Vagina (tissue), 2 donors: ENCODE results near the gene BATF. TPM values are rescaled to one million over a fixed set of nuclear protein-coding genes. Genes with fewer than 3 reads are reported as not detected.
A peak's percentile ranks its signal among the peaks of the same experiment; 100 is the strongest.

Source experiments
- DNase-seq, 2 donors: peaks; one replicate each; pipeline ENCODE4 v3.0.0-alpha.2; 2017; ENCODE audit errors: extremely low spot score in 2 of 2
- H3K27ac ChIP-seq: fragments of 200-600 bp; sonication (generic); one replicate; pipeline ENCODE4 v1.5.1; 2019
- H3K27me3 ChIP-seq: fragments of 200-600 bp; sonication (generic); one replicate; pipeline ENCODE4 v1.5.1; 2019
- H3K36me3 ChIP-seq, 2 donors: fragments of 200-600 bp; sonication (generic); one replicate each; pipeline ENCODE4 v1.5.1; 2017 to 2019
- H3K4me1 ChIP-seq: fragments of 200-600 bp; sonication (generic); one replicate; pipeline ENCODE4 v1.5.1; 2019
- H3K4me3 ChIP-seq, 2 donors: fragments of 200-600 bp; sonication (generic); 1 replicate in 1 of 2; 2 replicates in 1 of 2; pipeline ENCODE4 v1.5.1; 2016 to 2019
- H3K9me3 ChIP-seq: fragments of 200-600 bp; sonication (generic); one replicate; pipeline ENCODE4 v1.5.1; 2019
- CTCF ChIP-seq, 3 experiments: fragments of 450-650 bp in 2 of 3; fragments of 200-600 bp in 1 of 3; sonication (generic) in 1 of 3; IDR thresholded peaks; one replicate each; pipeline ENCODE4 v1.5.1; 2017 to 2019; ENCODE audit warnings: antibody characterized with exemption in 3 of 3, mild to moderate bottlenecking in 2 of 3, moderate library complexity in 2 of 3
- POLR2A ChIP-seq, 2 donors: fragments of 450-650 bp; IDR thresholded peaks; one replicate each; pipeline ENCODE4 v1.6.1; 2017; ENCODE audit warnings: antibody characterized with exemption in 2 of 2, mild to moderate bottlenecking in 2 of 2, moderate library complexity in 2 of 2
- POLR2AphosphoS5 ChIP-seq, 2 donors: sonication (generic); formaldehyde crosslinking; IDR thresholded peaks; one replicate each; pipeline ENCODE4 v1.9.0; 2017; ENCODE audit warnings: antibody characterized with exemption in 2 of 2, mild to moderate bottlenecking in 2 of 2, low read depth in 1 of 2; ENCODE audit not compliant: insufficient read depth in 1 of 2
- intact Hi-C: fragments of 100-400 bp; cut with DNase I; formaldehyde crosslinking; loops from one replicate; pipeline ENCODE4 v1.15.1; 2023
- total RNA-seq: library from RNA; depleted of rRNA; stranded (reverse); fragments of >200 nt; gene quantifications from one replicate; pipeline ENCODE4 v1.2.3, GENCODE V29; 2016

BATF gene
- total RNA-seq, 1 donor from 2014 or later, result 12.0 TPM

GRCh38 chr14:75568791-75569190 lies 46.5 kb downstream of the BATF start:
- no peak for TF ChIP-seq POLR2AphosphoS5 (IDR thresholded peaks at IDR 0.05; ENCODE audit: insufficient read depth in 1 of 2, low read depth in 1 of 2)
- TF ChIP-seq CTCF (IDR thresholded peaks at IDR 0.05), result no peak
- no peak for TF ChIP-seq POLR2A (IDR thresholded peaks at IDR 0.05)
- Histone ChIP-seq H3K27ac (no peak overlapping the region), H3K4me3 (no peak overlapping the region), H3K4me1 (no peaks in the 10 kb centered on the region), H3K36me3 (no peaks in the 10 kb centered on the region), H3K9me3 (no peaks in the 10 kb centered on the region), H3K27me3 (no peaks in the 10 kb centered on the region)
- intact Hi-C loops, result no loop called here
- DNase-seq, result no peak

- intact Hi-C loops, result no loop called here
- Histone ChIP-seq H3K27ac (no peak overlapping the region), H3K9me3 (no peaks in the 10 kb centered on the region), H3K4me1 (no peaks in the 10 kb centered on the region), H3K36me3 (no peaks in the 10 kb centered on the region), H3K4me3 (no peak overlapping the region), H3K27me3 (no peaks in the 10 kb centered on the region)
- no peak for DNase-seq
- TF ChIP-seq POLR2A (IDR thresholded peaks at IDR 0.05) (no peak), POLR2AphosphoS5 (IDR thresholded peaks at IDR 0.05; ENCODE audit: insufficient read depth in 1 of 2, low read depth in 1 of 2) (no peak), CTCF (IDR thresholded peaks at IDR 0.05) (no peak)
Measured at GRCh38 chr14:75570797-75571196, 48.5 kb downstream of the BATF start.

GRCh38 chr14:75572104-75572503 lies 49.8 kb downstream of the BATF start:
- no peaks in the 10 kb centered on the region for H3K36me3 ChIP-seq
- no peak for DNase-seq
- no peaks in the 10 kb centered on the region for H3K27me3 ChIP-seq
- no peaks in the 10 kb centered on the region for H3K4me1 ChIP-seq
- TF ChIP-seq CTCF (IDR thresholded peaks at IDR 0.05) (no peak), POLR2AphosphoS5 (IDR thresholded peaks at IDR 0.05; ENCODE audit: insufficient read depth in 1 of 2, low read depth in 1 of 2) (peak in 1 of 2 donors; percentile 22), POLR2A (IDR thresholded peaks at IDR 0.05) (no peak)
- H3K4me3 ChIP-seq, result no peak overlapping the region
- no peak overlapping the region for H3K27ac ChIP-seq
- H3K9me3 ChIP-seq, result no peaks in the 10 kb centered on the region
- intact Hi-C loops, result no loop called here

- H3K27ac ChIP-seq, result no peak overlapping the region
- H3K4me1 ChIP-seq, result peaks cover 28% of the 10 kb centered on the region
- no peak for TF ChIP-seq POLR2A (IDR thresholded peaks at IDR 0.05)
- no peak for TF ChIP-seq CTCF (IDR thresholded peaks at IDR 0.05)
- no peak for TF ChIP-seq POLR2AphosphoS5 (IDR thresholded peaks at IDR 0.05; ENCODE audit: insufficient read depth in 1 of 2, low read depth in 1 of 2)
- no peak overlapping the region for H3K4me3 ChIP-seq
- intact Hi-C loops, result loop anchor here (5.0 kb wide), 1 partner anchor 75 kb away; no protein-coding TSS in a partner anchor
- no peaks in the 10 kb centered on the region for H3K27me3 ChIP-seq
- no peaks in the 10 kb centered on the region for H3K36me3 ChIP-seq
- H3K9me3 ChIP-seq, result no peaks in the 10 kb centered on the region
- no peak for DNase-seq
Measured at GRCh38 chr14:75577090-75577489, 54.8 kb downstream of the BATF start.

- DNase-seq, result peak in 1 of 2 donors; percentile 94
- TF ChIP-seq CTCF (IDR thresholded peaks at IDR 0.05) (peak; percentile 48 to 85 (median 76)), POLR2AphosphoS5 (IDR thresholded peaks at IDR 0.05; ENCODE audit: insufficient read depth in 1 of 2, low read depth in 1 of 2) (peak; percentile 5 to 16), POLR2A (IDR thresholded peaks at IDR 0.05) (no peak)
- Histone ChIP-seq H3K27me3 (no peaks in the 10 kb centered on the region), H3K27ac (peak overlapping the region; percentile 85), H3K4me3 (peak overlapping the region; percentile 60 to 64), H3K9me3 (no peaks in the 10 kb centered on the region), H3K4me1 (peaks cover 28% of the 10 kb centered on the region), H3K36me3 (no peaks in the 10 kb centered on the region)
- intact Hi-C loops, result loop anchor here (5.0 kb wide), 1 partner anchor 75 kb away; no protein-coding TSS in a partner anchor
Measured at GRCh38 chr14:75577729-75578101, 55.4 kb downstream of the BATF start.
